Stimulated activated CD8-positive, alpha-beta memory T cell treated with anti-CD3 and anti-CD28 coated beads, Interleukin-2, amount 100 ng/mL, for 1 hour (primary cell): ENCODE data around the gene MTCL3.

ENCODE experiments used
- DNase-seq, 2 donors: peaks; one replicate each; pipeline ENCODE4 v3.0.0-alpha.2; 2020; ENCODE audit warnings: low read depth in 2 of 2

MTCL3 gene

DNA sequence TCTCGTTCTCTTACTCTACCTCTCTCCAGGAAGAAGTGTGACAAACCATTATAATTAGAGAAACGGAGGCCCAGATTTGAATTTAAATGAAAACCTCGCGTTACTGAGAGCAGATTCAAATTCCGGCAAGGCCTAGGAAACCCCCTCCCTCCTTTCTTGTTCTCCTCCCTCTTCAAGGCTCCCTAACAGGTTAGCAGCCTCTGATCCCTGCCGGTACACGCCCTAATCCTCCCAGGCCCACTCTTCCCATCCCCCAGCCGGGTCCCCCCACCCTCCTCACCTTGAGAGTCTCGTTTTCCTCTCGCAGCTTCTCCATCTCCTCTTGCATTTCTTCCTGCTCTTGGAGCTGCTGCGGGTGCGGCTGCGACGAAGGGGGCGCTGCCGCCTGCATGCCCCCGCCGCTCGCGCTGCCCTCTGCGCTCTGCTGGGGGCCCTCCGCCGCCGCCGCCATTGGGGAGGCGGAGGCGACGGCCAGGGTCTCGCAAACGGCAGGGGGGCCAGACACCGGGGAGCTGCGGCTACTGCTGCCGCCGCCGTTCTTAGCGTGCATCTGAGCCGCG, 3.8 kb downstream of the MTCL3 start:
- no peak for DNase-seq

DNA sequence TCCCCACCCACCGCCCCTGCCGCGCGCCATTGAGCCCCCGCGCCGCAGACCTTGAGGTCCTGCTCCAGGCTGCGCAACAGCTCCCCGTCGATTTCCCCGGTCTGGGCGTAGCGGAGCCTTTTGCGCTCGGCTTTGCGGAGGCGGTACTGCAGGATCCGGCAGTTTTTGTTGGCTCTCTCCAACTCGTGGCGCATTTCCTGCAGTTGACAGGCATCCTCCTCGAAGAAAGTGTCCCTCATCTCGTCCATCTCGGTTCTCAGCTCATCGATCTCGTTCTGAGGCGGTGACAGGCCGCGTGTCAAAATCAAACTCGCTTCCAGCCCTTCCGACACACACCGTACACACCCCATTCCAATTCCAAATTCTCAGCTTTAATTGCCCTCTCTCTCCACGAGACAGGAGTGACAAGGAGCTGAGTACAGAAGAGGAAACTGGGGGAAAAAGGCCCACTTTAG, 4.3 kb downstream of the MTCL3 start:
- no peak for DNase-seq

DNA sequence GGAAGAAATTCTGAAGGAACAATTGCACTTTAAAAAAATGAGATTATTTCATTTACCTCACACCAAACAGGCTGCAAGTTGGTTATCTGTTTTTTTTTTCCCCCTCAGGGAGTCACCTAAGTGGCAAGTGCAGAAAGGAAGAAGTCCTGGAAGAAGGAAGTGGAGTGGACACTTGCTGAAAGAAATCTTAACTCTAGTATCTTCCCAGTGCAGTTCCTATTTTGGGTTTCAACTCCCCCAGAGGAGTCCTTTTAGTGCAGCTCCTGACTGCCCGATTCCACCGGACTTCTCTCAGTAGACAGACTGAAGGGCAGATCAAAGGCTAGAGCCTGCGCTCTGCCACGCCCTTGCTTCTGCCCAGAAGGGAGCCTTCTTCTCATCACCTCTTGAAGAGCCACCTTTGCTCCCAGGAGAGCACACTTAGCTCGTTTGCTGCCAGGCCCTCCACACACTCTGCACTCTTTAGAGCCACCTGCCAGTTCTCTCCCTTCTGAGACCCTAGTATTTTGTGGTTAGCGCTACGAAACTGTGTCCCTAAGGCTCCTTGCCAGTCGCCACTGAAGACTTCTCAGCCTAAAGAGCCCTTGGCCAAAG, 4.9 kb downstream of the MTCL3 start:
- no peak for DNase-seq

DNA sequence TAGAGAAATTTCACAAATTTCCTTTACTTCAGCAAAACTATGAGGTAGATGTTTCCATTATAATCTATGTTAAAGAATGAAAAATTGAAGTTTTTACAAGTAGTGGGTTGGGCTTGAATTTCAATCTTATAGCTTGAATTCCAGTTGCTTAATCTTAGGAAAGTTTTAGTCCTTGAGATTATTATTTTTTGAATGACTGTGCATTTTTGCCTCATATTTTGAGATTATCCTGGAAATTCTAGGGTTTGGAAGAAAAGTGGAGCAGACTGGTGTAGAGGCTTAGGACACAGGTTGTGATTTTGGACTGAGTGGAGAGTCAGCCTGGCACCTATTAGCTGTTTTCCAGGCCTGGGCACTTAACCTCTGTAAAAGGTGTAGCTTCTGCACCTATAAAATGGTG, 5.7 kb downstream of the MTCL3 start:
- DNase-seq, result no peak

DNA sequence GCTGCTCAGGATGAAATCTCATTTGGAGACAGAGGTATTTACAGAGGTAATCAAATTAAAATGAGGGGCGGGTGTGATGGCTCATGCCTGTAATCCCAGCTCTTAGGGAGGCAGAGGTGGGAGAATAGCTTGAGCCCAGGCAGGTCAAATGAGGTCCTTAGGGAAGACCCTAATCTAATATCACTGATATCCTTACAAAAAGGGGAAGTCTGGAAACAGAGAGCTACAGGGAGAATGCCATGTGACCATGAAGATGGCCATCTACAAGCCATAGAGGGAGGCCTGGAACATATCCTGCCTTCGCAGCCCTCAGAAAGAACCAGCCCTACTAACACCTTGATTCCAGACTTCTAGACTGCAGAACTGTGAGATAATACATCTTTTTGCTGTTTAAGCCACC, 8.3 kb downstream of the MTCL3 start:
- DNase-seq, result no peak

DNA sequence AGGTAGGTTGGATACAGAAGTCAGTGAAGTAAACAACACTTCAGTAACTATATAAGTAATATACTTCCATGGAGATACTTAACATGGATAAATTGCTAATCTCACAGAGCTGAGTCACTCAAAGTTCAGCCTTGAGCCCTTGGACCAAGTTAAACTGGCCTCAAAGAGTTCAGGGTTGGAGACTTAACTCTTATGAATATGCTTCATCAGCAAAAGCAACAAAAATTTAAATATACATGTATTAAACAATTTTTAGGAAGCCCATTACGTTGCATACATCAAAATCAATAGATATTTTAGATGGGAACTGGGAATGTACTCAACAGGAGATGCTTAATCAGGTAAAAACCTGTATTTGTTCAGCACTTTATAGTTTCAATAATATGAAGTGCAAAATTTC, 12.2 kb downstream of the MTCL3 start:
- no peak for DNase-seq

DNA sequence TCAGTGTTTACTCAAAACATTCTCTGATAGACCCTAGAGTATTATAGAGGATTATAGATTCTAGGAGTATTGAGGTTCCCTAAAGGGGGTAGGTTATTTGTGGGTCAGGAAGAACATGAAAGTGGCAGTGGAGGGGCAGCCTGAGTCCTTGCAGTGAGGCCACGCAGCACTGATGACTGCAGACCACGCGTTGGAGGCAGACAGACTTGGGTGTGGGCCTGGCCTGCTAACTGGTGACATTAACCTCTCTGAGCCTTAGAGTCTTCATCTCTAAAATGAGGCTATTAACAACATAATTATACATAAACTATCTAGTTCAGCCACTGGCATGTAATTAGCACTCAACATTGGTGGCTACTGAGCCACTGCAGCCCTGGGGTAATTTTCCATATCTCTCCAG, 16.1 kb downstream of the MTCL3 start:
- no peak for DNase-seq

DNA sequence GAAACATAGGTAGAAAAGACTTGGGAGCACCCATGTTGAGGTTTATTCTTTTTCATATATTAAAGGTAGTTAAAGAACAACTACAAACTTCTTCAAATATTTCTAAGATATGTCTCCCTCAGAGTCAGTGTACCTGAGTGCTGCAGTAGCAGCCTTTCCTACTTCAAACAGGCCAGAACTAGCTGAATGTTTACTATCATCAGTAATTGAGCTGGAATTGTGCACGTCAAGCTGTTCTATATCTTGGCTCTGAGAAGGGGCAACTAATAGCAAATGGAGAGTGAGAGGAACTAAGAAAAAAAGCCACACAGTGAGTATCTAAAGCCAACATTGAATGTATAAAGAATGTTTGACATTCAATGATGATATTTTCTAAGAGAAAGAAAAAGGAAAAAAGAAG, 21.7 kb downstream of the MTCL3 start:
- DNase-seq, result no peak

DNA sequence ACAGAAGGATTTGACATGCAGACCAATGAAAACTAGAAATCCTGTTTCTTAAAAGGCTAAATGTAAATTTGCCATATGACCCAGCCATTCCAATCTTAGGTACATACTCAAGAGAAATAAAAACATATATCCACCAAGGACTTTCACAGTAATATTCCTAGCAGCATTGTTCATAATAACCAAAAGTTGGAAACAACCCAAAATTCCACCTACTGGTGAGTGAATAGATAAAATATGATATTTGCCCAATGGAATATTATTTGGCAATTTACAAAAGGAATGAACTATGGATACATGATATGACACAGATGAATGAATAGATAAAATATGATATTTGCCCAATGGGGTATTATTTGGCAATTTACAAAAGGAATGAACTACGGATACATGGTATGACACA, 22.7 kb downstream of the MTCL3 start:
- no peak for DNase-seq

DNA sequence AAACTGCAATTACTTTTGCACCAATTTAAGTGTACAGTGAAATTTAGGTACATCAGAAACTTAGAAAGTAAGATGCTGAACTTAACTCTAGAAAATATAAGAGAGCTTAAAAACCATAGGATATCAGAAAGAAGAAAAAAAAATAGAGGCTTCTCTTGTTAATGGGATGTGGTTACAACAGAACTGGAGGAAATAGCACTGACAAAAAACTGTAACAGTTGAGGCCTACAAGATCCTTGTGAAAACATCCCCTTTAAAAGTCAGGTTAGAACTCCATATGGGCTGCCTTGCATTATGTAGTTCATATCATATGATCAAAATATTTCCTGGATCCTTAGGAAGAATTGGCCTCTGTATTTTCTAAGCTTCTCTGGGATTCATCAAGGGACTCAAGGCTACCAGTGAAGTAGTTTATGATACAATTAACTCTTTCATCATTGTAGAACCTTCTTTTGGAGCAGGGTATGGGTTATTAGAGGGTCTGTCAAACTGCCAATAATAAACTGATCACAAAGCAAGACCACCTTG, 24.8 kb downstream of the MTCL3 start:
- DNase-seq, result no peak

DNA sequence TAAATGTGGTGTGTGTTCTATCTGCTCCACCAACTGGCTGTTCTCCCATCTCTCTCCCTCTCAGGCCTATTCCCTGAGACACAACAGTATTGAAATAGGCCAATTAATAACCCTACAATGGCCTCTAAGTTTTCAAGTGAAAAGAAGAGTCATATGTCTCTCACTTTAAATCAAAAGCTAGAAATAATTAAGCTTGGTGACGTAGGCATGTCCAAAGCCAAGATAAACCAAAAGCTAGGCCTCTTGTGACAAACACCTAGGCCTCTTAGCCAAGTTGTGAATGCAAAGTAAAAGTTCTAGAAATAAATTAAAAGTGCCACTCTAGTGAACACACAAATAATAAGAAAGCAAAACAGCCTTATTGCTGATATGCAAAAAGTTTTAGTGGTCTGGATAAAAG, 29.9 kb downstream of the MTCL3 start:
- no peak for DNase-seq

DNA sequence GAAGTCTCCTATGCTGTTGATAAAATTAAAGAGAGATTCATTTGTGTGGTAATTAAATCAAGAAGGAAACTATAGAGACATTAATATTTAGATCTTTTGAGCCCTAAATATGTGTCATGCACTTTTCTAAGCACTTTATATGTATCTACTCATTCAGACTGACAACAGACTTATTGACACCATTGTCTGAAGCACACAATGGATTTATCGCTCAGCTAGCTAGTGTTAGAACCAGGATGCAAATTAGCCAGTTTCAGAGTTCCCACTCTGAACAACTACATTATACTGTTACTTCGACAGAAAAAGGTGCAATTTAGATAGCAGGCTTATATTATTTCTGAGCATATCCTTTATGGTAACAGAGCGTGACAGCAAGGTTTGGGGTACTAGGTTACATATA, 32.2 kb downstream of the MTCL3 start:
- no peak for DNase-seq

DNA sequence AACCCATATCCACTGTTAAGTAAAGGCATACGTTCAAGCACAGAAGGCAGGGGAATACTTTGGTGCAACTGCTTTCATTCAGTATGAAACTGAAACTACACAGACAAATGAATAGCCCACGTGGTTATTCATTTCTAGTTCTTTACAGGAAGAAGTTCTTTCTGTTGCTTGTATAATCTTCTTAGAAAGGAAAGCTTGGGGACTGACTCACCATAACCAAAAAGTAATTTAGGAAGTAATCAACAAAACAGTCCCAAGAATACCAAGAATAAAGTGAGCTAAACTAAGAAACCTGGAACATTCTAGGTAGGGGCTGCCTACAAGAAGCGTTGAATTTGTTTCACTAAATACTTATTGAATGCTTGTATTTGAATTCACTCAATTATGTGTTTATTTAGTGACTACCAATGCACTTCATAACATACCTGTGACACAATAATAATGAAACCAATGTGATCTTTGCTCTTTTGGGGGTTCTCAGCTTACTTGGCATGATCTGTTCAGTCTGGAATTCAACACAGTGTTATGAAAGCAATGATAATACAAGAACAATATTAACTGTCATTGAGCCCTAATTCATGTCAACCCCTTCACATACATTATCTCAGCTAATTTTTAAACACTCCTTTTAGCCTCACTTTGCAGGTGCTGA, 34.8 kb downstream of the MTCL3 start:
- no peak for DNase-seq

DNA sequence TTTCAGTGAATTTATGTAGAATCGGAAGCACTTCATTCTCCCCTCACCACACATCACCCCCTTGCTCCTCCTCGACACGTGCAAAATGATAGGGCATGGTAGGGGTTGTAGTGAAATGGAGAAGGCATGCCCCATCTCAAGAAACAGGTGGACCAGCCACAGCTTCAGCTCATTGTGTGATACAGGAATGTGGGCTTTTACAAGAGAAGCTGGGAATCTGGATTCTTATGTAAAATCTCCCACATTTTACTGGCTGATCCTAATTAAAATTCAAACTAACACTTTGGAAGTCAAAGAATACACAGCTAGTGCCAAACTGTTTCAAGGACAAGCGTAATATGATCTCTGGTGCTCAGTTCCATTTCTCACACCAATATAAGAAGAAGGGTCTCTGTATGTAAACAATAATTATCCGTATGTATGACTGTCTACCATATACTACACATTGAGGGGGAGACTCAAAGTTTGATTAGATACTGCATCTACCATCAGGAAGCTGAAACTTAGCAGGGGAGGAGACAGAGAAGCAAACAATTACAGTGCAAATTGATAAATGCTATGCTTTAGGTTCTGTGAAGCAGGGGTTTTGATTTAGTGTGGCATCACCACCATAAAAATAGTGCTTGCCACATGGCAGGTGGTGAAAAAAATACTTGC, 35.6 kb downstream of the MTCL3 start:
- no peak for DNase-seq

DNA sequence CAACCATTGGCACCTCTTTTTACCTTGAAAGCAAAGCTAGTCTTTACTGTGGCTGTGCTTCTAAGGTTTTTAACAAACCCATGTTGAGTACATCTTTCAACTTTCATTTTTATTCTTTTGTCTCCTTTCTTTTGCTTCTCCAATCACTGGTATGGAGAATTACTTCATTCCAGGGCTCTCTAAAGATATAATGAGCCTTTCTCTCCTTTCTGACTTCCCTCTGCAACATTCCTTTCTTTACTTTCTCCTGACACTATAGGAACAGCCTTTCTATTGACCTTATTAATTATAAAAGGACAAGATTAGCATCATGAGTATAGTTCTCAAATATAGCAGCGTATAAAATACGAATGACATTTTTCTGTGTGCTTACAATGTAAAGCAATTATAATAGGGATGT, 36.8 kb downstream of the MTCL3 start:
- DNase-seq, result no peak

DNA sequence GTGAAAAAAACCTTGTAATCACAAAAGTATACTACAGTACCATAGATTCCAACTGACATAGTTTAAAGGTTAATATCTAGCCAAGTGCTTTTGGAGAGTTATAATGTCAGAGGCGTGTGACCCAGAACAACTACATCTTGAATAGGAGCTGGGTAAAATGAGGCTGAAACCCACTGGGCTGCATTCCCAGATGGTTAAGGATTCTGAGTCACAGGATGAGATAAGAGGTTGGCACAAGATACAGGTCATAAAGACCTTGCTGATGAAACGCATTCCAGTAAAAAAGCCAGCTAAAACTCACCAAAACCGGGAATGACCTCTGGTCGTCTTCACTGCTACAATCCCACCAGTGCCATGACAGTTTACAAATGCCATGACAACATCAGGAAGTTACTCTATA, 37.5 kb downstream of the MTCL3 start:
- DNase-seq, result no peak

DNA sequence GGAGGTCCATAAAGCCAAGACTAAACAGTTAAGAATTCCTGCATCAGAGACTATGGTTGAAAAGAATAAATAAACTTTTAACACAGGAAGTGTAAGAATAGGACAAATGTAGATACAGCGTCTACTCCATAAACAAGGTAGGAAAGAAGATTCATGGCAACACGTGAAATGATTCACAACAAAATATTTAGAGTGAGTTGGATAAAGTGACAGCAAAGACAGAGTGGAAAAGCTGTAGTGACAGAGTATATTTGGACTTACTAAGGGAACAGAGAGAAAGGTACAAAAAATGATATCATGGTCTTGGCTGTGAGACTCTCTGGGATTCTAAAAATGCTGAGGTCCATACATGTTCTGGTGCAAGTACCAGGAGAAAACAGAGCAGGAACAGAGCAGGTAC, 38.0 kb downstream of the MTCL3 start:
- no peak for DNase-seq

DNA sequence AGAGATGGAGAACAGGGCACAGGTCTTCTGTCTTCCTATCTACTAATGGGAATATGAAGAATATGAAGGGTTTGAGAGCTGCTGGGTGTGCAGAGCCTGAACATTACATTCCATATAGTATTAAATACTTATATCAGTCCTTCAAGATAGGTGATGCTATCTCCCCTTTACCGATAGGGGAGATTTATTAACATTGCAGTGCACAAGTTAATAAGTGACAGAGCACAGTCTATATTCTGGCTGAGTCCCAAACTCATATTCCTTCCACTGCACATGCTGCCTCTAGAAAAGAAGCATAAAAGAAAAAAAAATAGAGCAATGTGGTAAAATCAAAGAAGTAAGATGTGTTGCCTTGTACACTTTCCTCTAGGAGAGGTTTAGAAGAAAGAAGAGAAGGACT, 41.5 kb downstream of the MTCL3 start:
- no peak for DNase-seq

DNA sequence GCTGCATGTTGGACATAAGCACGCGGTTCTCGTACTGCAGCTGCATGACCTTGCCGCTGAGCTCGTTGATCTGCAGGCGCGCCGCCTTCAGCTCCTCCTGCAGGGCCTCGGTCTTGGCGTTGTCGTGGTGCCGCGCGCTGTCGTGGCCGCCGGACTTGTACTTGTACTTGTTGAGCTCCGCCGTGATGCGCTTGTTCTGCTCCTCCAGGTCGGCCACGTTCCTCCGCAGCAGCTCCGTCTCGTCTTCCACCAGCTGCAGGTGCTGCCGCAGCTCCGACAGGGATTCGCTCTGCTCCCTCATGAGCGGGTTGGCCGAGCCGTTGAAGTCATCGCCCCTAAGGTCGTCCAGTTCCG, 43.3 kb downstream of the MTCL3 start:
- no peak for DNase-seq

DNA sequence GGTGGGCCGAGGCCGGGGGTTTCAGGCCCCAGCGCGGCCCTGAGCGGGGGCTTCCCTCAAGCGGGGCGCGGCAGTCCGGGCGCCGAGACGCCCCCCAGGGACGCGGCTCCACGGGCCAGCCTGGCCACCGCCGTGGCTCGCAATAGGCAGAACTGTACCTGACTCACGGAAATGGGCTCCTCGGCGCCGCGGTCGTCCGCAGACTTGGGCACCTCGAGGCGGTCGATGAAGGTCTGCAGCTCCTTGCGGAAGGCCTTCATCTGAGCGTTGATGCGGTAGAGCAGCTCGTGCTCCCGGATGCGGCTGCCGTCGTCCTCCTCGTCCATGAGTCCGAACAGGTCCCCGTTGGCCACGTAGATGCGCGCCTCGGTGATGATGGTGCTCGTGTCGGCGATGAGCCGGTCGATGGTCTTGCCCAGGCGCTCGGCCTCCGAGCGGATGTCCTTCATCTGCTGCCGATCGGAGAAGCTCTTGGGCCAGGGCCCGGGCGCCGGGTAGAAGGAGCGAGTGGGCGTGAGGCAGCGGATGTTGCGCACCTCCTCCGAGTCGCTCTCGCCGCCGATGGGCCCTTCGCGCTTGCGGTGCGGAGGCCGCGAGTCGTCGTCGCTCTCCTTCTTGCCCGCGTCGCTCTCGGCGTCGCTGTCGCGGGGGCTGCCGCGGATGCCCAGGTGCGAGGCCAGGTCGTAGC, 43.9 kb downstream of the MTCL3 start:
- DNase-seq, result no peak

DNA sequence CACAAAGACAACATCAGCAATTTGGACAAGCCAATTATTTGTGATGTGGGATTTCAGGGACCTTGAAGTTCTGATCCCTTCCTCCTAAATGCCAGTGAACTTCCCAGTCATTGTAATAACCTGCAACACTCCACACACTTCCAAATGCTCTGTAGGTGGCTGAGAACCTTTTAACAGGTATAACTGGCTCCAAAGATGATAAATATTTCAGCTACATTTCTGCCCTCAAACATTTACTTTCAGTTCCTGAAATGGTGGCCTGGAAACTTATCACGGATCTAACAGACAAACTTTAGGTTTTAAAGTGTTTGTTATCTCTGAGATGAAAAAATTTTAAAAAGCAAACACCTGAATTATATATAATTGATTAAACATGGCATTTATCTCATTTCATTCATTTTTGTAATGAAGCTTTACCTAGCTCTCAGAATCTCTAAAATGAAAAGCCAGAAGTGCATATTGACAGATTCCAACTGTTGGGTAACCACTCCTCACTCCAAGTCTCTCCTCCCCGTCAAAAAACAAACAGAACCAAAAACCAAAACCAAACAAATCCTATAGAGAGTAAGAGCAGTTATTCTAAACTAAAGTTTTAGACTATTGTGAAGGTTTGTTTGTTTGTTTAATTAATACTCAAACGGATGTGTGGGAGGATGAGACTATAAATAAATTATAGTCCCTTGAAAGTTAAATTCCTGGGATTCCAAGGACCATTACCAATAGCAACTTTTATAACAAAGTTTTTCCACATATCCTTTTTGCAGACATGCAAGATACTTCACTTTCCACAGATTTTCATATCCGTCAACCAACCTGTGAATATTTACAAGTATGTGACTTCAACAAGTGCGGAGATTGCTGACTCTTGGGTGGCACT, 47.5 kb downstream of the MTCL3 start:
- no peak for DNase-seq
